Breast epithelium (tissue), 4 donors: ENCODE measurements around the gene ATG7. TPM values are rescaled to one million over a fixed set of nuclear protein-coding genes. Genes with fewer than 3 reads are reported as not detected.

Experiments used
- DNase-seq, 2 donors: peaks; one replicate each; pipeline ENCODE4 v3.0.0-alpha.2; 2019; ENCODE audit warnings: low spot score in 2 of 2
- H3K27ac ChIP-seq, 2 donors: fragments of 200-600 bp; sonication (generic) in 1 of 2; one replicate each; pipeline ENCODE4 v1.5.1; 2016 to 2019; ENCODE audit warnings: mild to moderate bottlenecking in 1 of 2
- H3K27me3 ChIP-seq, 2 donors: fragments of 200-600 bp; sonication (generic) in 1 of 2; one replicate each; pipeline versions ENCODE4 v1.5.1 to v1.6.0; 2017 to 2019; ENCODE audit warnings: control low read depth in 1 of 2, mild to moderate bottlenecking in 1 of 2
- H3K36me3 ChIP-seq: fragments of 200-600 bp; one replicate; pipeline ENCODE4 v1.5.1; 2019
- H3K4me1 ChIP-seq, 2 donors: fragments of 200-600 bp; sonication (generic); one replicate each; pipeline ENCODE4 v1.5.1; 2016 to 2019; ENCODE audit warnings: control low read depth in 1 of 2
- H3K4me3 ChIP-seq, 3 donors: fragments of 200-600 bp; sonication (generic); 1 replicate in 2 of 3; 2 replicates in 1 of 3; pipeline ENCODE4 v1.5.1; 2016 to 2019; ENCODE audit warnings: mild to moderate bottlenecking in 3 of 3, moderate library complexity in 2 of 3
- H3K9me3 ChIP-seq, 2 donors: fragments of 200-600 bp; sonication (generic) in 1 of 2; one replicate each; pipeline ENCODE4 v1.5.1; 2016 to 2019; ENCODE audit warnings: control low read depth in 1 of 2
- POLR2A ChIP-seq: fragments of 450-650 bp; IDR thresholded peaks from one replicate; pipeline ENCODE4 v1.6.1; 2016; ENCODE audit warnings: antibody characterized with exemption, mild to moderate bottlenecking, moderate library complexity
- POLR2AphosphoS5 ChIP-seq, 3 donors: sonication (generic); formaldehyde crosslinking; IDR thresholded peaks; one replicate each; pipeline ENCODE4 v1.6.1; 2017; ENCODE audit warnings: antibody characterized with exemption in 3 of 3
- intact Hi-C: fragments of 100-400 bp; cut with DNase I; formaldehyde crosslinking; loops from one replicate; pipeline ENCODE4 v1.15.1; 2023; ENCODE audit warnings: low total_unique reads
- total RNA-seq, 3 donors: library from RNA; depleted of rRNA; stranded (reverse); fragments of >200 nt; gene quantifications; one replicate each; pipeline ENCODE4 v1.1.0, GENCODE V29; 2016
- TF ChIP-seq, protein P1 (sequence below), 3 donors: fragments of 450-650 bp; IDR thresholded peaks; one replicate each; pipeline ENCODE4 v1.5.1; 2016 to 2017; ENCODE audit warnings: antibody characterized with exemption in 3 of 3, mild to moderate bottlenecking in 3 of 3, moderate library complexity in 3 of 3

Gene ATG7
- total RNA-seq, 3 donors from 2014 or later = 64.9 to 81.9 (median 75.5) TPM

GRCh38 chr3:11373235-11373634, 101.0 kb downstream of the ATG7 start:
- Histone ChIP-seq H3K27me3 (no peaks in the 10 kb centered on the region), H3K4me3 (no peak overlapping the region), H3K36me3 (no peaks in the 10 kb centered on the region), H3K9me3 (no peaks in the 10 kb centered on the region), H3K4me1 (no peaks in the 10 kb centered on the region), H3K27ac (no peak overlapping the region)
- TF ChIP-seq POLR2AphosphoS5 (IDR thresholded peaks at IDR 0.05) = no peak
- no peak for TF ChIP-seq POLR2A
- TF ChIP-seq, protein P1, sequence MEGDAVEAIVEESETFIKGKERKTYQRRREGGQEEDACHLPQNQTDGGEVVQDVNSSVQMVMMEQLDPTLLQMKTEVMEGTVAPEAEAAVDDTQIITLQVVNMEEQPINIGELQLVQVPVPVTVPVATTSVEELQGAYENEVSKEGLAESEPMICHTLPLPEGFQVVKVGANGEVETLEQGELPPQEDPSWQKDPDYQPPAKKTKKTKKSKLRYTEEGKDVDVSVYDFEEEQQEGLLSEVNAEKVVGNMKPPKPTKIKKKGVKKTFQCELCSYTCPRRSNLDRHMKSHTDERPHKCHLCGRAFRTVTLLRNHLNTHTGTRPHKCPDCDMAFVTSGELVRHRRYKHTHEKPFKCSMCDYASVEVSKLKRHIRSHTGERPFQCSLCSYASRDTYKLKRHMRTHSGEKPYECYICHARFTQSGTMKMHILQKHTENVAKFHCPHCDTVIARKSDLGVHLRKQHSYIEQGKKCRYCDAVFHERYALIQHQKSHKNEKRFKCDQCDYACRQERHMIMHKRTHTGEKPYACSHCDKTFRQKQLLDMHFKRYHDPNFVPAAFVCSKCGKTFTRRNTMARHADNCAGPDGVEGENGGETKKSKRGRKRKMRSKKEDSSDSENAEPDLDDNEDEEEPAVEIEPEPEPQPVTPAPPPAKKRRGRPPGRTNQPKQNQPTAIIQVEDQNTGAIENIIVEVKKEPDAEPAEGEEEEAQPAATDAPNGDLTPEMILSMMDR (IDR thresholded peaks at IDR 0.05) = no peak
- intact Hi-C loops = loop anchor here (10.0 kb wide), 1 partner anchor 432 kb away; no protein-coding TSS in a partner anchor
- no peak for DNase-seq

GRCh38 chr3:11373654-11374053, 101.5 kb downstream of the ATG7 start:
- intact Hi-C loops = loop anchor here (10.0 kb wide), 1 partner anchor 431 kb away; no protein-coding TSS in a partner anchor
- Histone ChIP-seq H3K27me3 (no peaks in the 10 kb centered on the region), H3K36me3 (no peaks in the 10 kb centered on the region), H3K27ac (no peak overlapping the region), H3K4me3 (no peak overlapping the region), H3K9me3 (no peaks in the 10 kb centered on the region), H3K4me1 (no peaks in the 10 kb centered on the region)
- DNase-seq = no peak
- TF ChIP-seq POLR2AphosphoS5 (IDR thresholded peaks at IDR 0.05) (no peak), POLR2A (no peak)
- TF ChIP-seq, protein P1 (IDR thresholded peaks at IDR 0.05) = no peak

DNA sequence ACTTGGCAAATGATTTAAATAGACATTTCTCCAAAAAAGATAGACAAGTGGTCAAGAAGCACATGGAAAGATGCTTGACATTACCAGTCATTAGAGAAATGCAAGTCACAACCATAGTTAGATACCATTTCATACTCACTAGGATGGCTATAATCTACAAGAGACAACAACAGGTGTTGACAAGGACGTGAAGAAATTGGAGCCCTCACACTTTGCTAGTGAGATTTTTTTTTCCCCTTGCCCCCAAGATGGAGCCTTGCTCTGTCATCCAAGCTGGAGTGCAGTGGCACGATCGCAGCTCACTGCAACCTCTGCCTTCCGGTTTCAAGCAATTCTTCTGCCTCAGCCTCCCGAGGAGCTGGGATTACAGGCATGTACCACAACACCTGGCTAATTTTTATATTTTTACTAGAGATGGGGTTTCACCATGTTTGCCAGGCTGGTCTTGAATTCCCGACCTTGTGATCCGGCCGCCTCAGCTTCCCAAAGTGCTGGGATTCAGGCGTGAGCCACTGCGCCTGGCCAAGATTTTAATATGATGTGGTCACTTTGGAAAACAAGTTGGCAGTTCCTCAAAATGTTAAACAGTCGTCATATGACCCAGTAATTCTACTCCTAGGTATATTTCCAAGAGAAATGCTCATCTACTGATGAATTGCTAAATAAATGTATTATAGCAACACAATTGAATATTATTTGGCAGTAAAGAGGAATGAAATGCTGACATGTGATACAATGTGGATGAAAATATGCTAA, 103.3 kb downstream of the ATG7 start:
- Histone ChIP-seq H3K27ac (peak overlapping the region in 1 of 2 donors; percentile 14), H3K27me3 (no peaks in the 10 kb centered on the region), H3K4me1 (no peaks in the 10 kb centered on the region), H3K36me3 (no peaks in the 10 kb centered on the region), H3K4me3 (no peak overlapping the region), H3K9me3 (no peaks in the 10 kb centered on the region)
- DNase-seq = no peak
- TF ChIP-seq POLR2AphosphoS5 (IDR thresholded peaks at IDR 0.05) (no peak), POLR2A (no peak)
- TF ChIP-seq, protein P1 (IDR thresholded peaks at IDR 0.05) = no peak
- intact Hi-C loops = loop anchor here (10.0 kb wide), 1 partner anchor 429 kb away; no protein-coding TSS in a partner anchor

DNA sequence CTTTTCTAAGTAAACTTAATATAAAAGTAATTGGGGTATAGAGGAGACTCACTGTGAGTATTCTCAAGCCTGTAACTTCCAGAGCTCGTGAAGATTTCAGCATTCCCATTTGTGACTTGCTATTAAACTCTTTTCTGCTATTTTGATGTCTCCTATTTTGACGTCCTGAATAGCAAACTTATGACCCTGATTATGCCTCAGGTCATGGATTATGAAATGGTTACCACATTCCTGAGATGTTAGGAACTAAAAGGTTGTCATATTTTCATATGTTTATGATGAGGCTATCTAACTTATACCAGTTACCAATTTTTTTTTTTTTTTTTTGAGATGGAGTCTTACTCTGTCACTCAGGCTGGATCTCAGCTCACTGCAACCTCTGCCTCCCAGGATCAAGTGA, 105.5 kb downstream of the ATG7 start:
- no peaks in the 10 kb centered on the region for H3K36me3 ChIP-seq
- no peaks in the 10 kb centered on the region for H3K4me1 ChIP-seq
- TF ChIP-seq, protein P1 (IDR thresholded peaks at IDR 0.05) = no peak
- no peak for TF ChIP-seq POLR2AphosphoS5 (IDR thresholded peaks at IDR 0.05)
- H3K27me3 ChIP-seq = no peaks in the 10 kb centered on the region
- H3K9me3 ChIP-seq = no peaks in the 10 kb centered on the region
- no peak for DNase-seq
- H3K4me3 ChIP-seq = no peak overlapping the region
- intact Hi-C loops = loop anchor here (10.0 kb wide), 1 partner anchor 427 kb away; no protein-coding TSS in a partner anchor
- H3K27ac ChIP-seq = no peak overlapping the region

DNA sequence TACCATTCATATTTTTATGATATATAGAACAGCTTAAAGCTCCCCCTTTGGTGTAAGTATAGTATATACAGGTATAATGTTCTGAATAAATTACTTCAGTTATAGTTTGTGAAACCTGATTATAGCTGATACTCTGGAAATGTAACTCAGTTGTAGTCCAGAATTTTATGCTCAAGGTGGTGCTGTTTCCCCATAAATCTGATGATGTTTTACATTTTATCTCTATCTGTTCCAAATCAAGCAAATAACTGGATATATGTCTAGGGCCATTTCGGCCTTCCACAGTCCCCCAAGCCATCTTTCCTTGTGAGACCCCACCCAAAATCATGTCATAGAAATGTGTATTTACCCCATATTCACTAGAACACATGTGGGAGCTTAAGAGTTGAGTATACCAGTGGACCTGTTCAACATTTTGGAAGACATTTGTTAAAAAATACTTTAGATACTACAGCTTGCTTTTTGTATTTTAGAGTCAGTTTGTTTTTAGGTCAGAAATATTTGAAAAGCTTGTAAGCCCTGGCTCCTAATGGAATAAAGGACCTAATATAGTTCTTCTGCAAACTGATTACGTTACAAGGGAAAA, 107.1 kb downstream of the ATG7 start:
- intact Hi-C loops = loop anchor here (10.0 kb wide), 1 partner anchor 425 kb away; no protein-coding TSS in a partner anchor

More for the DNA sequence above, 107.1 kb downstream of the ATG7 start:
- no peak for DNase-seq
- no peak overlapping the region for H3K4me3 ChIP-seq
- TF ChIP-seq, protein P1 (IDR thresholded peaks at IDR 0.05) = peak in 2 of 3 donors; percentile 66 to 77
- TF ChIP-seq POLR2AphosphoS5 (IDR thresholded peaks at IDR 0.05) = no peak
- H3K27ac ChIP-seq = no peak overlapping the region
- H3K4me1 ChIP-seq = no peaks in the 10 kb centered on the region
- no peaks in the 10 kb centered on the region for H3K9me3 ChIP-seq
- H3K36me3 ChIP-seq = no peaks in the 10 kb centered on the region
- no peaks in the 10 kb centered on the region for H3K27me3 ChIP-seq
